HG03442 (cell line): Measurements from ENCODE around the gene EYA3.
"Not testable (repeated sequence)": the region's sequence is repeated elsewhere in the genome, so short reads cannot be mapped to it uniquely, and the experiment has no call there.

ENCODE experiments used
- ATAC-seq: cut with Tn5 transposase; IDR thresholded peaks from one replicate; pipeline ENCODE4 v1.9.1; 2021; ENCODE audit warnings: mild to moderate bottlenecking, moderate library complexity; ENCODE audit not compliant: unreplicated experiment

Gene EYA3

GRCh38 chr1:28035420-28035819 lies 53.0 kb downstream of the EYA3 start:
- no peak for ATAC-seq

- no peak for ATAC-seq
These were observed 56.1 kb downstream of the EYA3 start for GRCh38 chr1:28032281-28032680.

DNA sequence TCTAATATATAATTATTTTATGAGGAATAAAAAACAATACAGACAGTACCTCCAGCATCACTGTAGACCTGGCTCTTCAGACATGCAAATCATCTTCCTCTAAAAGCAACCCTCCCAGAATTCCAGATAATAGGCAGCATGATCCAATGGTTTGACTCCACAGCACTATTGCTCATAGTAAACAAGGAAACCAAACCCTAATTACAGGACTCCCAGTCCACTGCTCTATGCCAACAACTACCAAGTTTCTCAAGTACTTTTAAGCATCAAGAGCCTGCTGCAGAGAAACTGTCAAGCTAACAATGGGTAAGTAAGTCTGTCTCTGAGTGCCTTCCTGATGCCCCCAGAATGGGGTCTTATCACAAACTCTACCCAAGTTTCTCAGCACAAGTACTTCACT lies 57.2 kb downstream of the EYA3 start:
- ATAC-seq = no peak

DNA sequence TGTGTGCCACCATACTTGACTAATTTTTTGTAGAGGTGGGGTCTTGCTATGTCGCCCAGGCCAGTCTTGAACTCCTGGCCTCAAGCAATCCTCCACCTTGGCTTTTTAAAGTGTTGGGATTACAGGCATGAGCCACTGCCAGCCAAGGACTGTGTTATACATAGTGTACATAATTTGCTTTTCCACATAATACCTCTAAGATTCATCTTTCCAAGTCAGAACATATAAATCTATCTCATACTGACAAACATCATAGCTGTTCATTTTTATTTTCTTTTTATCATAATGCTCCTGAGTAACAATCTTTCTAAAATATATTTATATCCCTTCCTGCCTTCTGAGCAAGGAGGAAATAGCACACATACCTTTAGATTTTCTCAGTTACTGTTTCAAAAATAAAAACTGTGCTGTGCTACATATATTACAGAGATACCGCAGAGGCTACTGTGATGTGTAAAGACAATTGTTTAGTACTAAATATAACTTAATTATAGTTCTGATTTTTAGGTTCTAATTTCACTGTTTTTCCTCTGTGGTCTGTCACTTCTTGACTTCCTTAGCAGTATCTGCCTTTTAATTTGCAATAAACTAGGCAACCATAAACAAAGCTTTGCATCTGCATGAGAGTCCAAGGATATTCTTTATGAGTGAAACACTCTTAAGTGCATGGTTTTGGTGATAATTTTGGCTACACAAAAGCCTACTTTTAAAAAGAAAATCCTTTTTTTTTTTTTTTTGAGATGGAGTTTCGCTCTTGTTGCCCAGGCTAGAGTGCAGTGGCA lies 59.3 kb downstream of the EYA3 start:
- no peak for ATAC-seq

- no peak for ATAC-seq
These were observed 60.8 kb downstream of the EYA3 start for GRCh38 chr1:28027660-28028059.

DNA sequence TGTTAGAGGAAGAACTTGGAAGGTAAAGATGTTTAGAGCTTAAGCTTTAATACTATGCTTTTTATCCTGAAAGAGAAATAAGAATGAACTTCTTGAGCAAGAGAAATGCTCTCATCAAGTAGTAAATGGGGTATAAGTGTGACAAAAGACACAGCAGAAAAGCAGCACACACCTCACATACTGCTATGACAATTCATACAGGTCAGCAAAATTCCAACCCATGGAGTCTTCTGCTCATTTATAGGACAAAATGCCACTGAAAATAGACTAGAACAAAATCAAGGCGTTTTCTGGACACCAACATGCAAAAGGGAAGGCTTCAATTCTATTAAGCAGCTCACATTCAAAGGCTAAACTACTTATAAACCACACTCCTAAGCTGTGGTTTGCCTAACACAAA lies 61.2 kb downstream of the EYA3 start:
- ATAC-seq = no peak

DNA sequence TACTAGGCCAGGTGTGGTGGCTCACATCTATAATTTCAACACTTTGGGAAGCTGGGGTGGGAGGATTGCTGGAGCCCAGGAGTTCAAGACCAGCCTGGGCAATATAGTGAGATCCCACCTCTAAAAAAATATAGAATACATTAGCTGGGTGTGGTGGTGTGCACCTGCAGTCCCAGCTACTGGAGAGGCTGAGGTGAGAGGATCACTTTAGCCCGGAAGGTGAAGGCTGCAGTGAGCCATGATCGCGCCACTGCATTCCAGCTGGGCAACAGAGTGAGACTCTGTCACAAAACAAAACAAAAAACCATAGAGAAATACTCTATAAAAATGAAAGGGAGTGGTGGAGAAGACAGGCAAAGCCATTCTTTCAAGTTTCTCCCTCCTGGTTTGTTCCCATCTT lies 62.1 kb downstream of the EYA3 start:
- no peak for ATAC-seq

DNA sequence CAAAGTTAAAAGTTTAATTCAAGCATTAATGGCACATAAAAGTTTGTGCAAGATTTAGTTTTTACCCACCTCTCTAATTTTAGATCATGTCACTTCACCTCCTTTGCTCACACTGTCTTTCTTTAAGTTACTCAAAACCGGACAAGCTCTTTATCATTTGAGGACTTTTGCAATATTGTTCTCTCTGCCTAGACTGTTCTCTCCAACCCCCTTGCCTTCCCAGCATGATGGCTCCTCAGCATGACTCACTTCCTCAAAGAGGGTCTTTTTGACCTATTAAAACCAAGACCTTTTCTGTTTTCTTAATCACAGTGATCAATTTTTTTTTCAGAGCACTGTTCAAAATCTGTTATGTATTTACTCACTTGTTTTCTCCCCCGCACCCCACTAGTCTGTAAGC lies 67.3 kb downstream of the EYA3 start:
- ATAC-seq = no peak

DNA sequence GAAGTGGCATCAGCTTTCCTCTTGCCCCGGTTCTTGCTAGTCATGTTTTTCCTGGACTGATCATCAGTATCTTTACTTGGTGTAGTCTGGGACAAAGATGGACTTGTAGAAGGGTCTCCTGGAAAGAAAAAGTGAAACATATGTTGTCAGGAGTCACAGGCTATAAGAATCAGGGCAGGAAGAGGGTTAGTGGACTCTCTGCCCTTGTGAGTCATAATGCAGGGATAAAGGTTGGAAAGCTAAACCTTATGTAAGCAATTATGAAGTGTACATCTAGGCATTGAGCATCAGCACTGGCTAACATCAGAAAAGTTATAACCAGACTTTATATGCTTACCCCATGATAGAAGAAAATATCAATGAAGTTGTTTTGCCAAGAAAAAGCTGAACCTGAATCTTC lies 77.4 kb downstream of the EYA3 start:
- no peak for ATAC-seq

DNA sequence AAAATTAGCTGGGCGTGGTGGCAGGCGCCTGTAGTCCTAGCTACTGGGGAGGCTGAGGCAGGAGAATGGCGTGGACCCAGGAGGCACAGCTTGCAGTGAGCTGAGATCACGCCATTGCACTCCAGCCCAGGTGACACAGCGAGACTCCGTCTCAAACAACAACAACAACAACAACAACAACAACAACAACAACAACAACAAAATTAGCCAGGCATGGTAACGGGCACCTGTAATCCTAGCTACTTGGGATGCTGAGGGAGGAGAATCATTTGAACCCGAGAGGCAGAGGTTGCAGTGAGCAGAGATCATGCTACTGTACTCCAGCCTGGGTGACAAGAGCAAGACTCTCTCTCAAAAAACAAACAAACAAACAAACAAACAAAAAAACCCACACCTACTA lies 85.3 kb downstream of the EYA3 start:
- not testable (repeated sequence) for ATAC-seq

GRCh38 chr1:28002600-28002999 lies 85.8 kb downstream of the EYA3 start:
- ATAC-seq = no peak

DNA sequence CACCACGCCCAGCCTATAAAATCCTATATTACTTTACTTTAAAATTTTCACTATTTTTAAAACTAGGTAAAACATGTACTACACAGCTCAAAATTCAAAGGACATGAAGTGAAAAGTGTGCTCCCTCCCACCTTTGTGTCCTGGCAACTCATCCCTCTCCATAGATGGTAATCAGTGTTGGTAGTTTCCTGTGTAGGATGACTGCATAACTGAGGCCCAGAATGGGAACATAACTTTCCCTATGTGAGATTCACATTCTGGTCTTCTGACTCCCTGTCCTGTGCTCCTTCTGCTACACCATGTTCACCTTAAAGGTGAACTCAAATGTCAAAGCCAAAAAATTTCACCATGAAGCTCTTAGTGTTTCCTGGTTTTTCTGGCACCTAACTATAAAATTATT lies 89.4 kb downstream of the EYA3 start:
- no peak for ATAC-seq

DNA sequence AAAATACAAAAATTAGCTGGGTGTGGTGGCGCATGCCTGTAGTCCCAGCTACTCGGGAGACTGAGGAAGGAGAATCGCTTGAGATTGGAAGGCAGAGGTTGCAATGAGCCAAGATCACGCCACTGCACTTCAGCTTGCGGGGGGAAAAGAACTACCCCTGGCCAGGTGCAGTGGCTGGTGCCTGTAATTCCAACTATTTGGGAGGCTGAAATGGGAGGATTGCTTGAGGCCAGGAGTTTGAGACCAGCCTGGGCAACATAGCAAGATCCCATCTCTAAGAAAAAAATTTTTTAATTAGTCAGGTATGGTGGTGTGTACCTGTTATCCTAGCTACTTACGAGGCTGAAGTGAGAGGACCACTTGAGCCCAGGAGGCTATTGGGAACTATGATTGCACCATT lies 93.9 kb downstream of the EYA3 start:
- ATAC-seq = not testable (repeated sequence)

- no peak for ATAC-seq
These were observed 94.3 kb downstream of the EYA3 start for GRCh38 chr1:27994060-27994459.

GRCh38 chr1:27993241-27993640 lies 95.2 kb downstream of the EYA3 start:
- no peak for ATAC-seq

DNA sequence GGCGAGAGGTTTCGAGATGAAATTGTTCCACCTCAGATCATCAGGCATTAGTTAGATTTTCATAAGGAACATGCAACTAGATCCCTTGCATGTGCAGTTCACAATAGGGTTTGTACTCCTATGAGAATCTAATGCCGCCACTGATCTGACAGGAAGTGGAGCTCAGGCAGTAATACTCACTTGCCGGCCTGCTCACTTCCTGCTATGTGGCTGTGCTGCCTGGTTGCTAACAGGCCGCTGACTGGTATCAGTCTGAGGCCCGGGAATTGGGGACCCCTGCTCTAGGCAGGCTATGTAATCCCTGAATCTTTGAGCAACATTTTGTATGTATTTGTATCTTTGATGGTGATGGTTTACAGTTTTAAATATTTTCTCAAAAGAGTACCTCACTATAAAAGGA lies 96.1 kb downstream of the EYA3 start:
- no peak for ATAC-seq

GRCh38 chr1:27990920-27991537 lies 97.4 kb downstream of the EYA3 start:
- ATAC-seq = no peak

GRCh38 chr1:27981145-27981544 lies 107.3 kb downstream of the EYA3 start:
- no peak for ATAC-seq

DNA sequence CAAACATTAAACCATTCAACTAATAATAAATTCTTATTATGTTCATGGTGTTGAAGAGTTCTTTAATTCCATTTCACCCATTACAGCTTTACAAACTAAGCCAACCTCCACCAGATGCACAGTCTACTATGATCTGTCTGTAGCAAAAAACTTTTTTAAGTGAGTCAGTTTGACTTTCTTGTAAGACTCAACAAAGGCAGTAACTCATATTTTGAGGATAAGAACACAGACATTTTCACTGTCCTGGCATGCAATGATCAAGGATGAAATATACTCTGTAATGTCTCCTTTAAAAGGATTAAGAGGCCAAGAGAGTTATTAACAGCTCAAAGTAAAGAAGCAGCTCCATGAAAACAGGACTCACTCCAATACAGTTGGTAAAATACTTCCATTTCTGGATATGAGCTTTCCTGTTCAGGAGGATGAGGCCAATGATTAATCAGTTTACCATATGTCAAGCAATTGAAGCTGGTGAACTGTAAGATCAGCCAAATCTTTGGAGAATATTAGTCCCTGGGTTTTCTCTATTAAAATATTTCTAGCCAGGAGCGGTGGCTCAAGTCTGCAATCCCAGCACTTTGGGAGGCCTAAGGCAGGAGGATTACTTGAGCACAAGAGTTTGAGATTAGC lies 108.1 kb downstream of the EYA3 start:
- ATAC-seq = no peak

- ATAC-seq = no peak
These were observed 108.6 kb downstream of the EYA3 start for GRCh38 chr1:27979859-27980201.

DNA sequence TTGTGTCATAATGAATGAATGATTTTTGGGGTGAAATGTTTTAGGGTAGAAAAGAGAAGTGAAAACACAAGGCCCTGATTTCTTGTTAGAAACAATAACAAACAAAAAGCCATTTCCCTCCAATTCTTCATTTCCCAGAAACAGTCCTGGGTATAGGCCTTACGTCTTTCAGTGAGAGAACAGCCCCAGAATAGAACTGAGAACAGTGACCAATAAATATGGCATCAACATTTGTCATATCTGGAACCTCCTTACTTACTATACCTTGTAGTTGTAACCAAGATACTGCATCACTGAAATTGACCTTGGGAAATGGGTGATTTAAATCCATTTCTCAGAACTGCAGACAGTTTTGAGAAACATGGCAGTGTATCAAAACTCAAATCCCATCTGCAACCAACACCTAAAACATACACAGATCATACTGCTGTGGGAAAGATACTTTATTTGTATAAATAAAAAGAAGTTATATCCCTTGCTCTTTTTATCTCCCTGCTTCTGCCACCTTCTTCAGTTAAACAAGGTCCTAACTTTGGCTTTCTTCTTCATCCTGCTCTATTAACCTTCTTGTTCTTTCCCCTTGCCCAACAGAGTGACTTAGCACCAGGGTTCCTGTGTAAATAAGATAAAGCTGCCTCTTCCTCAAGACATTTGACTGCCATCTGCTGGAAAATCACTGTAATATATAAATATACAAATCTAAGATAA lies 109.1 kb downstream of the EYA3 start:
- ATAC-seq = no peak

DNA sequence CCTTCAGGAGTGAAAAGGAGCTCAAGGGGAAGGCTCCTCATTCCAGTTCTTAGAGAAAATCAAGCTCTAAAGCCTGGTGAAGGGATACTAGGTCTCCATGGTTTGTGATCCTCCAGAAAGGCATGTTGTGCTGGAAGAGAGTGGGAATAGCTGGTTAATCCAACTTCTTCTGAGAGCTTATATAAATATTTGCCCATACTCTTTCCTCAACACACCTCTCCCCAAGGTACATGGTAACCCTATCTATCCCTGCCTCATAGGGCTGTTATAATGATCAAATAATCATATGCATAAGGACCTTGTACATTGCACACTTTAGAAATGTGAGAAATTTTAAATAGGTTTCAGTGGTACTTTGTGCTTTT lies 114.0 kb downstream of the EYA3 start:
- ATAC-seq = no peak
